ENCODE measurements around the gene ACBD4.
"Not testable (repeated sequence)": the region's sequence is repeated elsewhere in the genome, so short reads cannot be mapped to it uniquely, and the experiment has no call there.

Gene ACBD4

GRCh38 chr17:45121055-45121454 is 14.4 kb upstream of the ACBD4 start:
- DNase-seq, result no peak

- no peak for DNase-seq
Measured at GRCh38 chr17:45123076-45123770, 12.3 kb upstream of the ACBD4 start.

GRCh38 chr17:45123930-45124796 is 11.3 kb upstream of the ACBD4 start:
- DNase-seq, result peak; percentile 60

DNA sequence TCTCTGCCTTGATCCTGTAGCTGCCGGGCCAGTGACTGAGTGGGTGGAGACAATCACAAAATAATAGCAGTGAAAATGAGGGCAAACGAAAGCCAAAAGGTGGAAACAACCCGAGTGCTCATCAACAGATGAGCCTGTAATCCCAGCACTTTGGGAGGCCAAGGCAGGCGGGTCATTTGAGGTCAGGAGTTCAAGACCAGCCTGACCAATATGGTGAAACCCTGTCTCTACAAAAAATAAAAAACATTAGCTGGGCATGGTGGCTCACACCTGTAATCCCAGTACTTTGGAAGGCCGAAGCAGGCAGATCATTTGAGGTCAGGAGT is 10.7 kb upstream of the ACBD4 start:
- not testable (repeated sequence) for DNase-seq

DNA sequence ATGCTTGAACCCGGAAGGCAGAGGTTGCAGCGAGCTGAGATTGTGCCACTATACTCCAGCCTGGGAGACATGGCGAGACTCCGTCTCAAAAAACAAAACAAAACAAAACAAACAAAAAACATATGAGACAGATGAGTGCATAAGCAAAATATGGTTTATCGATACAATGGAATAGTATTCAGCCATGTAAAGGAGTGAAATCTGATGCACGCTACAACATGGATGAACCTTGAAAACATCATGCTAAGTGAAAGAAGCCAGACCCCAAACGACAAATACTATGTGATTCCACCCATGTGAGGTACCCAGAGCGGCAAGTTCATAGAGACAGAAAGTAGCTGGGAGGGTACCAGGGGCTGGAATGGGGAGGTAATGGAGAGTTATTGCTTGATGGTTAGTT is 10.0 kb upstream of the ACBD4 start:
- DNase-seq, result no peak

GRCh38 chr17:45127207-45127547 is 8.3 kb upstream of the ACBD4 start:
- DNase-seq, result no peak

GRCh38 chr17:45127548-45128300 is 7.8 kb upstream of the ACBD4 start:
- no peak for DNase-seq

GRCh38 chr17:45128331-45128730 is 7.2 kb upstream of the ACBD4 start:
- no peak for DNase-seq

DNA sequence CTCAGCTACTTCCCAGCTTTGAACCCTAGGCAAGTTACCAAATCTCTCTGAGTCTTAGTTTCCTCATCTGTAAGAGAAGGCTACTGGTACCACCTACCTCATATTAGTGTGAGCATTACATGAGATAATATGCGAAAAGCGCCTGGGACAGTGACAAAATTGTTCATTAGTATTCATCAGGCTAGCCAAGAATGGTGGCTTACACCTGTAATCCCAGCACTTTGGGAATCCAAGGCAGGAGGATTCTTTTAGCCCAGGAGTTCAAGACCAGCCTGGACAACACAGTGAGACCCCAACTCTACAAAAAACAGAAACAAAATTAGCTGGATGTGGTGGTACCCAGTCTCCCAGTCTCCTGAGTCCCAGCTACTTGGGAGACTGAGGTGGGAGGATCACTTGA is 6.5 kb upstream of the ACBD4 start:
- no peak for DNase-seq

DNA sequence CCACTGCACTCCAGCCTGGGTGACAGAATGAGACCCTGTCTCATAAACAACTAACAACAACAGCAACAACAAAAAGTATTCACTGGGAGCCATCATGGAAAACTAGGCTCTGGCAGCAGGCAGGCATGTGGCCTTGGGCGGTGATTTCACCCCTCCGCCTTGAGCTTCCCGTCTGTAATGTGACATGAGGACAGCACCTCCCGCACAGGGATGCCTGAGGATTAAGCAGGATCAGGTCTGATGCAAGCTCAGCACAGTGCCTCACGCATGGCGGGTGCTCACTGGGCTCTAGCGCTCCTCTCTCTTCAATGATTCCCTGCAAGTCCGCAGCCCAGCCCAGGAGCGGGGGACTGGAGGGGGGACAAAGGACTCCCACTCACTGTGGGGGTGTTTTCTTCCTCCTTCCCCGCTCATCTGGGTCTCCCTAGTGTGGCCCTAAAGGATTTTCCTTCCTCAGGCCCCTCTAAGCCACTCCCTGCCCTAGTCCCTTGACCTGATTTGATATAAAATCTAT is 6.0 kb upstream of the ACBD4 start:
- no peak for DNase-seq

DNA sequence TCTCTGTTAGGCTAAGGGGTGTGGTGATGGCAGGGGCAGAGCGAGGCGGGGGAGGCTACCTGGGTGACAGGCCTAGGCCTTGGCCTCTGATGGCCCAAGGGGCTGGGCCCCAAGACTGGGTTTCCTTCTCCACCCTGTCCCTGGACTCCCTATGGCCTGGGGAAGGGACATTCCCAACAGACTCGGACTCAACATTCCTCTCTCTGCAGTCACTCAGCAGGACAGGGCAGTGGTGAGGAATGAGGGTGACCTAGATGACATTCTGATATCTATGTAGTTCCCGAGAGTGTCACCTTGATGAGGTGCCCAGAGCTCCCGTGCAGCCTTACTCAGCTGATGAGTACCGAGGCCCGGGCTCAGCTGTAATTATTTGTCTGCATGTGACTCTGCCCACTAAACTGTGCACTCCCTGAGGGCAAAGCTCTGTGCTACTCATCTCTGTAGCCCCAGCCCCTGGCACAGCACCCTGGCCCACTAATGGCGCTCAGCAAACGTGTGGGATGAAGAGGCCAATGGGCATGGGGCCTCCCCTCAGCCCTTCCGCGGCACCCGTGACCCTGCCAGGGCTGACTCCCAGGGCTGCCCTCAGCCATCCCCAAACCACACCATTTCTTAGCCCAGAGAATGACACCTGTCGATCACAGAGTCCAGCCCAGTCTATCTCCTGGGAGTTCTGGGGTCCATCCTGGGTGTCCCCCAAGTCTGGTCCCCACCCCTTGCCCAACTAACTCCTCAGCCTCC is 5.4 kb upstream of the ACBD4 start:
- DNase-seq, result no peak

- DNase-seq, result no peak
Measured at GRCh38 chr17:45130681-45131615, 4.5 kb upstream of the ACBD4 start.

DNA sequence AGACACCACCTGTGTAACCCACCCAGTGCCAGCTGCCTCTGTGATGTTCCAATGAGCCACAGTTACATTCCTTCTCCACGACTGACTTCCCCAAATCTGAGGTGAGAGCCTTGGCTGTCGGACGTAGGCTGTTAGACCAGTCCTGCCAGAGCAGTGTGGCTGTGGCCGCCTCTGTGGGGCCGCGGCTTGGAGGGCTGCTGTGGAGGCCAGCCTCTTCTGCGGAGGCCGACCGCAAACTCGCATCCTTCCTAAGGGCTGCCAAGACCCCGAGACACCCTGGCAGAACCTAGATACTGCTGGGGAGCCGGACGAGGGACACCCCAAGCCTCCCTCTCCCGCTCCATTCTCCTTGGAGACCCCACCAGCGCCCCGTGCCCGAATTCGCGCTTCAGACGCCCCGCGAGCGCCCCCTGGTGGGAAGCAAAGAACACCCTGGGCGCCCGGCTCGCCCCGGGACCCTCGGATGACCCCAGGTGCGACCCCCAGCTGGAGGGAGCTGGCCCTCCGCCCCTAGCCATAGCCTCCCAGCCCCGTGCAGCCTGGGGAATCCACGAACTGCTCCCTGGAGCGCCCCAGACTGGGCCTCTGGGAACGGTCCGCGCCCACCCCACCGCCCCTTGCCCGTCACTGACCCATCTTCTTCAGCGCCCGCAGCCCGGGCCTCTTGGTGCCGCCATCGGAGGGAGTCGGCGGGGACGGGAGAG is 3.7 kb upstream of the ACBD4 start:
- no peak for DNase-seq

DNA sequence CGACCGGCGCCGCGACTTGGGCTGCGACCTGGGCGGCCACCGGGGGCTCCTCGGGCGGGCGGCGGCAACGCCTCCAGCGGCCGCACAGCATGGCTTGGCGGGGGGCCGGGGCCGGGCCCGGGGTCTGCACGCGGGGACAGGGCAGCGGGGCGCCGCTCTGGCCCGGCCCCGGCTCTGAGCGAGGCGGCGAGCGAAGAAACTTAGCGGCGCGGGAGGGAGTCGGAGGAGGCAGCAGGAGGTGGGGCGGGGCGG is 3.2 kb upstream of the ACBD4 start, which contains the start of gene PLCD3:
Gene PLCD3, minus strand, starts transcription at position 196 of the 252 bp plus-strand sequence. Its CDS starts 105 bp downstream, at position 91.
- no peak for DNase-seq

DNA sequence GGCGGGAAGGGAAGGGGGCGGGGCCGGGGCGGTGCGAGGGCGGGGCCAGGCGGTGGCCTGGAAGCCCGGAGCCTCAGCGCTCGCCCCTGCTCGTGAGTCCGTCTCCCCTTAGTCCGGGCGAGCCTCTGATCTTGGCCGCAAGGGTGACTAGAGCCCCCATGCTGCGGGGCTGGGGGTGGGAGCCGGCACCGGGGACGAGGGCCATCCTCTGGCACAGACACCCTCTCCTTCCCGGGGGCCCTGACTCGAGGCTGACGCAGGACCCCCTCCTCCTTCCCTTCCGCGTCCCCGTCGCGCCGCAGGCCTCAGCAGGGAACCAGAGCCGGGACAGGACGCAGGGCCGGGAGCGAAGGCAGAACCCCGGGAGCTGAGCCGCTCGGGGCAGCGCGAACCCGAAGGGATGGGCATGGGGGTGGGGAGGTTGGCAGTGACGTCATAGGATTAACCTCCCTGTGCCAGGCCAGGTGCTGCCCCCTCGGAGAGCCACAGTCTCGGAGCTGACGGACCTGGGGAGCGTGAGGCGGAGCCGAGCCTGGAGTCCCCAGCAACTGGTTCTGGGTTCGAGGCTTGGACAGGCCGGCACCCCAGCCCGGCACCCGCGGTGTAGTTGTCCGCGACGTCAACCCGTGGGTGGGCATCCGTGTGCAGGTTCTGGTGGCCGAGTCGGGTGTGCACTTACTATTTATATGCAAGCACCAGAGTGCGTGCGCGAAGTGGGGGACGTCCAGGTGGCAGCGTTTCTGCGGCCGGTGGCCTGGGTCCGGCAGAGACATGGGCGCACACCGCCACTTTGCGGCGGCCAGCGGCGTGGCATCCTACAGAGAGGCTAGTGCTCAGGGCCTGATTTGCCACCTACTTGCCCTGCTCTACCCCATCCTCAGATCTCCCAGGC is 2.7 kb upstream of the ACBD4 start:
- DNase-seq, result peak; percentile 71

DNA sequence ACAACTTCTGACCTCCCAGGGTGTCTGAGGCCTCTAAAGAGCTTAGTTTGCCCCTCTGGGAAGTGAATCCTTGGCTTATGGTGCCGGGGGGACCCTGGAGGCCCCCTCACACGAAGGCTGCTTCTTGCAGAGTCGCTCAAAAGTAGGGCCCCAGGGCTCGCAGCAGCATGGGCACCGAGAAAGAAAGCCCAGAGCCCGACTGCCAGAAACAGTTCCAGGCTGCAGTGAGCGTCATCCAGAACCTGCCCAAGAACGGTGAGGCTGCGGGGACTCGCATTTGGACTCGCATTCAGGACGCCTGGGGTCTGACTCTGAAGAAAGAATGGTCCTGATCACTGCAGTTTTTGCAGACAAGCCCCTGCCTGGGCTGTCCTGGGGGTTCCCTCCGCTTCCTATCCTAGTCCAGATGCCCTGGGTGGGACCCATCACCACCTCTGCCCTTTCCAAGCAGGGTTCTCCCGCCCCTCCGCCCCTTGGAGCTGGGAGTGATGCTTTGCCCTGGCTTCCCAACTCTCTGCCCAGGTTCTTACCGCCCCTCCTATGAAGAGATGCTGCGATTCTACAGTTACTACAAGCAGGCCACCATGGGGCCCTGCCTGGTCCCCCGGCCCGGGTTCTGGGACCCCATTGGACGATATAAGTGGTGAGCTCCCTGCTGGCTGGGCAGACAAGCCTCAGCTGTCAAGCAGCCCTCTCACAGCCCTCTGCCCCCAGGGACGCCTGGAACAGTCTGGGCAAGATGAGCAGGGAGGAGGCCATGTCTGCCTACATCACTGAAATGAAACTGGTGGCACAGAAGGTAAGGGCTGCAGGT is 698 bp downstream of the ACBD4 start:
- no peak for DNase-seq

DNA sequence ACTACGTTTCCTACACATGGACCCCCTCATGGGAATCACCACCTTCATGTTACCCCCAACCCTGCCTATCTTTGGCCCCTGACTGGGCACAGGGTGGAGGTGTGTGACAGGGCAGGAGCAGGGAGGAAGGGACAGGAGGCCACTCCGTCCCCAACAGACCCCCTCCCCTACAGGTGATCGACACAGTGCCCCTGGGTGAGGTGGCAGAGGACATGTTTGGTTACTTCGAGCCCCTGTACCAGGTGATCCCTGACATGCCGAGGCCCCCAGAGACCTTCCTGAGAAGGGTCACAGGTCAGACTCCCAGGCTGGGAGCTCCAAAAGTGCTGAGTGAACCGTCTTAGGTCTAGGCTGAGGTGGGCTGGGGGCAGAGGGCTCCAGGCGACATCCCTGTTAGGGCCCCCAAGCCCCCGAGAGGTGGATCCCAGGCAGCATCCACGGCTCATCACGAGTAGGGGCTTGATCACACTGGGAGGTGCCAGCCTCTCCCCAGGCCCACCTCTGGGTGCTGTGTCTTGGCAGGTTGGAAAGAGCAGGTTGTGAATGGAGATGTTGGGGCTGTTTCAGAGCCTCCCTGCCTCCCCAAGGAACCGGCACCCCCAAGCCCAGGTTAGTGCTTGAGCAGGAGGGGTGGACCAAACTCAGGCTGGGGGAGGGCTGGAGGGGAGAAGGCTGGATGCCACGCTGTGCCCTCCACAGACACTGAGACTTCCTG is 1.5 kb downstream of the ACBD4 start:
- no peak for DNase-seq

DNA sequence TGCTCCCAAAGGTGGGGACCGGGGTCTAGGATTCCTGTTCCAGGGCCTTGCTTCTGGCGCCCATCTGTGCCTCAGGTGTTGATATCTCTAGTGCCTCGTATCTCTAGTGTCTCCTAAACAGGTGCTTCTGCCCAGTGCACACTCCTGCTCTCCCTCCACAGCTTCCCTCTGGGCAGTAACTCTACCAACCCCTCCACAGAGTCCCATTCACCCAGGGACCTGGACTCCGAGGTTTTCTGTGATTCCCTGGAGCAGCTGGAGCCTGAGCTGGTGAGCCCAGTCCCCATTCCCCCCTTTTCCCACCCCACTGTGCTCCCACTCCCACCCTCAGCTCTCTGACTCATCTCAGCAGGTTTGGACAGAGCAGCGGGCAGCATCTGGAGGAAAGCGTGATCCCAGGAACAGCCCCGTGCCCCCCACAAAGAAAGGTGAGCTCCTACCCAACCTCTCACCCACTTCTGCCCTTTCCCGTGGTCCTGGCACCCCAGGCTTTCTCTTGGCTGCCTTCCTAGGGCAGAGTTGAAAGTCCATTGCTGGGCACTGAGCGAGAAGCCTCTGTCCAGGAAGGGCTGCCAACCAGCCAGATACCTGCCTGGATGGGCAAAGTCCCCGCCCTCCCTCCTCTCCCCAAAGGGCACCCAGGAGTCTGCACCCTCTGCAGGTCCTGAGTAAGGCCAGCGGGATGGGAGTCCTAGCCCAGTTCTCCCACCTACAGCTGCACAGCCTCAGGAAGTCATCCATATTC is 2.2 kb downstream of the ACBD4 start:
- DNase-seq, result no peak
